AG10803 (cell line): ENCODE results near the gene MYADM.
A peak's percentile ranks its signal among the peaks of the same experiment; 100 is the strongest.

Experiments
- DNase-seq: peaks from one replicate; pipeline ENCODE4 v3.0.0; 2010; ENCODE audit warnings: low read depth
- H3K4me3 ChIP-seq: 2 replicates; pipeline ENCODE4 v1.5.1; 2011; ENCODE audit warnings: mild to moderate bottlenecking, low read length, control low read depth
- CTCF ChIP-seq: conservative IDR thresholded peaks from 2 replicates; pipeline ENCODE4 v1.5.1; 2011; ENCODE audit warnings: mild to moderate bottlenecking, low read length, control low read depth, inconsistent platforms

The MYADM gene

GRCh38 chr19:53867225-53868090, at the start of gene MYADM:
TSS of gene MYADM (plus strand) at chr19:53867883. CDS start at chr19:53873530, 5,647 bp downstream.
- peak; percentile 99 for DNase-seq
- H3K4me3 ChIP-seq = peak within 1 kb of the TSS; percentile 99
- no peak for TF ChIP-seq CTCF

GRCh38 chr19:53818756-53819155, 48.9 kb upstream of the MYADM start:
- no peak for TF ChIP-seq CTCF
- no peak for DNase-seq
- no peak overlapping the region for H3K4me3 ChIP-seq

- no peak overlapping the region for H3K4me3 ChIP-seq
- DNase-seq = no peak
- TF ChIP-seq CTCF = no peak
Observed at GRCh38 chr19:53819861-53820260, 47.8 kb upstream of the MYADM start.

GRCh38 chr19:53823380-53824120, 44.1 kb upstream of the MYADM start:
- no peak for DNase-seq
- TF ChIP-seq CTCF = no peak
- H3K4me3 ChIP-seq = no peak overlapping the region

GRCh38 chr19:53824134-53824611, 43.5 kb upstream of the MYADM start, which contains the start of gene NLRP12:
TSS of gene NLRP12 (minus strand) at chr19:53824314. CDS start at chr19:53824174, 140 bp downstream.
- no peak for DNase-seq
- no peak for TF ChIP-seq CTCF

GRCh38 chr19:53826876-53827275, 40.8 kb upstream of the MYADM start:
- peak; percentile 78 for DNase-seq
- no peak overlapping the region for H3K4me3 ChIP-seq
- TF ChIP-seq CTCF = no peak

More at GRCh38 chr19:53824134-53824611, 43.5 kb upstream of the MYADM start, which contains the start of gene NLRP12:
- no peak within 1 kb of the TSS for H3K4me3 ChIP-seq
